ENCODE data around the gene EYA2.
"Not testable (repeated sequence)": the region's sequence is repeated elsewhere in the genome, so short reads cannot be mapped to it uniquely, and the experiment has no call there.

The EYA2 gene

DNA sequence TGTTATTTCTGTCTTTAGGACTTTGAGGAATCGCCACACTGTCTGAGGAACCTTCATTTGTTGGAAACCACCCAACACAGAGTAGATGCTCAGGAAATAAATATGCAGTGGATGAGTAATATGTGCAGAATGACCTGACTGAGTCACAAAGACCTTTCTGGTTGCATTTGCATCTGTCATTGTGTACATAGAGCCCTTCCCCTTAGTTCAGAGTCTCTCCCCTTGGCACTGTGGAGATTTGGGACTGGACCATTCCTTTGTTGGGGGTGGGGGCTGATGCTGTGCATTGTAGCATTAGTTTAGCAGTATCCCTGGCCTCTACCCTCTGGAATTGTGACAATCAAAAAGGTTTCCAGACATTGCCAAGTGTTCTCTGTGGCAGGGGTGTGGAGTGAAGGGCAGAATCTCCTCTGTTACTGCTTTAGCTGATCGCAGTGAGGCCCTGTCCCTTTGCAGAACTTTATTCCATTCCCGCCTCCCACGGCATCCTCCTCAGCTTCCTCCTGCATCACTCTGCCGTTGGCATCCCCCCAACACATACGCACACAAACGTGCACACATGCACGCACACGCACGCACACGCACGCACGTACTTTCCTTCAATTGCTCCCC is 64.5 kb downstream of the EYA2 start:
- no peak overlapping the region for H3K4me2 ChIP-seq (ENCODE audit: low read depth, low read length, poor library complexity, severe bottlenecking)
- H3K79me2 ChIP-seq (ENCODE audit: insufficient read depth, low read length) = no peaks in the 10 kb centered on the region
- no peak overlapping the region for H3K9ac ChIP-seq (ENCODE audit: low read depth, low read length, poor library complexity, severe bottlenecking)
- no peaks in the 10 kb centered on the region; the same call in 1 of the 2 replicates for H3K9me3 ChIP-seq (ENCODE audit: insufficient read depth, low read depth, low read length)
- no peaks in the 10 kb centered on the region for H3K9me2 ChIP-seq (replicated peaks; ENCODE audit: low read depth, low read length)
- H3K4me1 ChIP-seq (ENCODE audit: insufficient read depth, low read length, poor library complexity, severe bottlenecking) = no peaks in the 10 kb centered on the region
- TF ChIP-seq, protein P1, sequence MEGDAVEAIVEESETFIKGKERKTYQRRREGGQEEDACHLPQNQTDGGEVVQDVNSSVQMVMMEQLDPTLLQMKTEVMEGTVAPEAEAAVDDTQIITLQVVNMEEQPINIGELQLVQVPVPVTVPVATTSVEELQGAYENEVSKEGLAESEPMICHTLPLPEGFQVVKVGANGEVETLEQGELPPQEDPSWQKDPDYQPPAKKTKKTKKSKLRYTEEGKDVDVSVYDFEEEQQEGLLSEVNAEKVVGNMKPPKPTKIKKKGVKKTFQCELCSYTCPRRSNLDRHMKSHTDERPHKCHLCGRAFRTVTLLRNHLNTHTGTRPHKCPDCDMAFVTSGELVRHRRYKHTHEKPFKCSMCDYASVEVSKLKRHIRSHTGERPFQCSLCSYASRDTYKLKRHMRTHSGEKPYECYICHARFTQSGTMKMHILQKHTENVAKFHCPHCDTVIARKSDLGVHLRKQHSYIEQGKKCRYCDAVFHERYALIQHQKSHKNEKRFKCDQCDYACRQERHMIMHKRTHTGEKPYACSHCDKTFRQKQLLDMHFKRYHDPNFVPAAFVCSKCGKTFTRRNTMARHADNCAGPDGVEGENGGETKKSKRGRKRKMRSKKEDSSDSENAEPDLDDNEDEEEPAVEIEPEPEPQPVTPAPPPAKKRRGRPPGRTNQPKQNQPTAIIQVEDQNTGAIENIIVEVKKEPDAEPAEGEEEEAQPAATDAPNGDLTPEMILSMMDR (conservative IDR thresholded peaks at IDR 0.05; ENCODE audit: low read length) = no peak
- no peak for TF ChIP-seq EZH2phosphoT487 (IDR thresholded peaks at IDR 0.05; ENCODE audit: borderline replicate concordance)
- H3K36me3 ChIP-seq (ENCODE audit: insufficient read depth, low read length) = no peaks in the 10 kb centered on the region
- H3F3A ChIP-seq (ENCODE audit: low read depth) = no peaks in the 10 kb centered on the region
- no peaks in the 10 kb centered on the region for H3K27me3 ChIP-seq (ENCODE audit: insufficient read depth, low read length, poor library complexity, severe bottlenecking)
- no peak overlapping the region for H3K4me3 ChIP-seq (ENCODE audit: low read length, poor library complexity, severe bottlenecking)
- H4K20me1 ChIP-seq (ENCODE audit: insufficient read depth, low read length, poor library complexity, severe bottlenecking) = no peaks in the 10 kb centered on the region
- no peak overlapping the region for H2AFZ ChIP-seq (ENCODE audit: low read length)

GRCh38 chr20:46959821-46960220 is 65.2 kb downstream of the EYA2 start:
- Histone ChIP-seq H3K36me3 (ENCODE audit: insufficient read depth, low read length) (no peaks in the 10 kb centered on the region), H4K20me1 (ENCODE audit: insufficient read depth, low read length, poor library complexity, severe bottlenecking) (no peaks in the 10 kb centered on the region), H3K9me2 (replicated peaks; ENCODE audit: low read depth, low read length) (no peaks in the 10 kb centered on the region), H3K79me2 (ENCODE audit: insufficient read depth, low read length) (no peaks in the 10 kb centered on the region), H3K4me1 (ENCODE audit: insufficient read depth, low read length, poor library complexity, severe bottlenecking) (no peaks in the 10 kb centered on the region), H3F3A (ENCODE audit: low read depth) (no peaks in the 10 kb centered on the region), H3K27me3 (ENCODE audit: insufficient read depth, low read length, poor library complexity, severe bottlenecking) (no peaks in the 10 kb centered on the region), H3K4me2 (ENCODE audit: low read depth, low read length, poor library complexity, severe bottlenecking) (no peak overlapping the region), H3K9ac (ENCODE audit: low read depth, low read length, poor library complexity, severe bottlenecking) (no peak overlapping the region), H3K9me3 (ENCODE audit: insufficient read depth, low read depth, low read length) (no peaks in the 10 kb centered on the region; the same call in 1 of the 2 replicates), H2AFZ (ENCODE audit: low read length) (no peak overlapping the region), H3K4me3 (ENCODE audit: low read length, poor library complexity, severe bottlenecking) (no peak overlapping the region)
- TF ChIP-seq EZH2phosphoT487 (IDR thresholded peaks at IDR 0.05; ENCODE audit: borderline replicate concordance) = no peak
- TF ChIP-seq, protein P1 (conservative IDR thresholded peaks at IDR 0.05; ENCODE audit: low read length) = no peak

DNA sequence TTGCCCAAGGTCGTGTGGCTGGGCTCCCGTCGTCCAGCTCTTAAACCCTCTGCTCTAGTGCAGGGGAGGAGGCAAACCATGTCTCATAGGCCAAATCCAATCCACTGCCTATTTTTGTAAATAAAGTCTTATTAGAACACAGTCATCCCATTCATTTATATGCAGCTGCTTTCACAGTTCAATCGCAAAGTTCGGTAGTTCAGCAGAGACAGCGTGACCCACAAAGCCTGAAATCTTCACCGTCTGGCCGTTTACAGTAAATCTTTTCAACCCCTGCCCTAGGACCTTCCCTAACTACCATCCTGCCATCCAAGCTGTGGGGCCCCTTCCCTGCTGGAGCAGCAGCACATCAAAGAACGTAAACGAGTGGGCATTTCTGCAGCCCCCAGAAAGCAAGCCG is 65.9 kb downstream of the EYA2 start:
- H3K9ac ChIP-seq (ENCODE audit: low read depth, low read length, poor library complexity, severe bottlenecking) = no peak overlapping the region
- H3K4me2 ChIP-seq (ENCODE audit: low read depth, low read length, poor library complexity, severe bottlenecking) = no peak overlapping the region
- H3K36me3 ChIP-seq (ENCODE audit: insufficient read depth, low read length) = no peaks in the 10 kb centered on the region
- no peaks in the 10 kb centered on the region for H3K27me3 ChIP-seq (ENCODE audit: insufficient read depth, low read length, poor library complexity, severe bottlenecking)
- H3K9me2 ChIP-seq (replicated peaks; ENCODE audit: low read depth, low read length) = no peaks in the 10 kb centered on the region
- H3K79me2 ChIP-seq (ENCODE audit: insufficient read depth, low read length) = no peaks in the 10 kb centered on the region
- H3F3A ChIP-seq (ENCODE audit: low read depth) = no peaks in the 10 kb centered on the region
- no peak overlapping the region for H2AFZ ChIP-seq (ENCODE audit: low read length)
- no peaks in the 10 kb centered on the region; the same call in 1 of the 2 replicates for H3K9me3 ChIP-seq (ENCODE audit: insufficient read depth, low read depth, low read length)
- H3K4me1 ChIP-seq (ENCODE audit: insufficient read depth, low read length, poor library complexity, severe bottlenecking) = no peaks in the 10 kb centered on the region
- TF ChIP-seq, protein P1 (conservative IDR thresholded peaks at IDR 0.05; ENCODE audit: low read length) = no peak
- TF ChIP-seq EZH2phosphoT487 (IDR thresholded peaks at IDR 0.05; ENCODE audit: borderline replicate concordance) = no peak
- H4K20me1 ChIP-seq (ENCODE audit: insufficient read depth, low read length, poor library complexity, severe bottlenecking) = no peaks in the 10 kb centered on the region
- no peak overlapping the region for H3K4me3 ChIP-seq (ENCODE audit: low read length, poor library complexity, severe bottlenecking)

DNA sequence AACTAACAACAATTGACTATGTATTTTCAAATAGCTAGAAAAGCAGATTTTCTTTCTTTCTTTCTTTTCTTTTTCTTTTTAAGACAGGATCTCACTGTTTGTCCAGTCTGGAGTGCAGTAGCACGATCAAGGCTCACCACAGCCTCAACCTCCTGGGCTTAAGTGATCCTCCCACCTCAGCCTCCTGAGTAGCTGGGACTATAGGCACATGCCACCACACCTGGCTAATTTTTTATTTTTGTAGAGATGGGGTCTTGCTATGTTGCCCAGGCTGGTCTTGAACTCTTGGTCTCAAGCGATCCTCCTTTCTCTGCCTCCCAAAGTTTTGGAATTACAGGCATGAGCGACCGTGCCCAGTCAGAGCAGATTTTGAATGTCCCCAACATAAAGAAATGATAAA is 67.3 kb downstream of the EYA2 start:
- H3K4me3 ChIP-seq (ENCODE audit: low read length, poor library complexity, severe bottlenecking); H3K4me1 ChIP-seq (ENCODE audit: insufficient read depth, low read length, poor library complexity, severe bottlenecking); H3K36me3 ChIP-seq (ENCODE audit: insufficient read depth, low read length); H3K9me3 ChIP-seq (ENCODE audit: insufficient read depth, low read depth, low read length); H3K27me3 ChIP-seq (ENCODE audit: insufficient read depth, low read length, poor library complexity, severe bottlenecking); H2AFZ ChIP-seq (ENCODE audit: low read length); H3K4me2 ChIP-seq (ENCODE audit: low read depth, low read length, poor library complexity, severe bottlenecking); H3F3A ChIP-seq (ENCODE audit: low read depth); H3K79me2 ChIP-seq (ENCODE audit: insufficient read depth, low read length); H3K9me2 ChIP-seq (replicated peaks; ENCODE audit: low read depth, low read length); H4K20me1 ChIP-seq (ENCODE audit: insufficient read depth, low read length, poor library complexity, severe bottlenecking); H3K9ac ChIP-seq (ENCODE audit: low read depth, low read length, poor library complexity, severe bottlenecking): not testable (repeated sequence)

All from Loucy (cell line).